HG03280 (cell line): ENCODE data around the gene SLIT1.

Experiments
- ATAC-seq: cut with Tn5 transposase; IDR thresholded peaks from one replicate; pipeline ENCODE4 v1.9.1; 2021; ENCODE audit warnings: mild to moderate bottlenecking, moderate library complexity; ENCODE audit not compliant: unreplicated experiment

Gene SLIT1

GRCh38 chr10:97067716-97068391, 117.9 kb downstream of the SLIT1 start:
- ATAC-seq = no peak

DNA sequence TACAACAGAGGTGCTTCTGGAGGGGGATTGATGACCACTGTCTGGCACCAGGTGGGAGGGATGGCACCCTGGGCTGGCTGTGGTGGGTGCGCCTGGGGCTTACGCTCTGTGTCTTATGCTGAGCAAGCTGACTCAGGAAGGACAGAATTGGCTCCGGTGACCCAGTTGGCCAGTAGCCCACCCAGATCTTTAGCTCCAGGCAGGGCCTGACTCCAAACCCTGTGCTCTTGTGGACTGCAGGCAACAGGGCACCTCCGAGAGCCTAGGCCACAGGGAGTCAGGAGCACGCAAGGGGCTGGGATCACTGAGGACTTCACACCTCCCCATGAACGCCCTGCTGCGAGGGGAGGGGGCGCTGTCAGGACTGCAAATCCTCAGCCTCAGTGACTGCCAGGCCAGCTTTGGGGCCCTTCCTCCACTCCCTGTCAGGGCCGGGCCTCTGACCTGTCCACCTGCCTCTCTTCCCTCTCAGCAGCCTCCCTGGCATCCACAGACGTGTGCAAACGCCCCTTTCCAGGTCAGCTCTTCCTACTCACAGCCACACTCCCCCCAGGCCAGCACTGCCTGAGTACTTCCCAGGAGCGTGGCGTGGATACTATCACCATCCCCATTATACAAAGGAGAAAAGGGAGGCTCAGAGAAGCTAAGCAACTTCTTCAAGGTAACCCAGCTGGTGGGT, 118.7 kb downstream of the SLIT1 start:
- no peak for ATAC-seq

GRCh38 chr10:97065686-97066660, 119.8 kb downstream of the SLIT1 start:
- no peak for ATAC-seq

DNA sequence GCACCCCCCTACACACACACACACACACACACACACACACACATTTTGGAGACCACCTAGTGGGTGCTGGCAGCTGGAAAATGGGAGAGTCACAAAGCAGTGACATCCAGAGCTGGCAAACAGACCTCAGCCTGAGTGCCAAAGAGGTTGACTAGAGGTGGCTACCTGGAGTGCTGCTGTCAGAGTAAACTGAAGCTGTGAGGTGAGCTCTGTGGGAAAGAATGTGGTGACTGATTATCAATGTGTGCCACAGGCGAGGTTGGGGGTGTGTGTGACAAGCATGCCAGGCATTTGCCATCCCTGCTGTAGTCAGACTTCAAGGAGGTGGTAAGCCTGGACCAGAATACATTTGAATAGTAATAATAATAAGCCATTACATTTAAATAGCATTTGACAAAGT, 120.6 kb downstream of the SLIT1 start:
- no peak for ATAC-seq

- no peak for ATAC-seq
Observed at GRCh38 chr10:97063983-97064837, 121.5 kb downstream of the SLIT1 start.

DNA sequence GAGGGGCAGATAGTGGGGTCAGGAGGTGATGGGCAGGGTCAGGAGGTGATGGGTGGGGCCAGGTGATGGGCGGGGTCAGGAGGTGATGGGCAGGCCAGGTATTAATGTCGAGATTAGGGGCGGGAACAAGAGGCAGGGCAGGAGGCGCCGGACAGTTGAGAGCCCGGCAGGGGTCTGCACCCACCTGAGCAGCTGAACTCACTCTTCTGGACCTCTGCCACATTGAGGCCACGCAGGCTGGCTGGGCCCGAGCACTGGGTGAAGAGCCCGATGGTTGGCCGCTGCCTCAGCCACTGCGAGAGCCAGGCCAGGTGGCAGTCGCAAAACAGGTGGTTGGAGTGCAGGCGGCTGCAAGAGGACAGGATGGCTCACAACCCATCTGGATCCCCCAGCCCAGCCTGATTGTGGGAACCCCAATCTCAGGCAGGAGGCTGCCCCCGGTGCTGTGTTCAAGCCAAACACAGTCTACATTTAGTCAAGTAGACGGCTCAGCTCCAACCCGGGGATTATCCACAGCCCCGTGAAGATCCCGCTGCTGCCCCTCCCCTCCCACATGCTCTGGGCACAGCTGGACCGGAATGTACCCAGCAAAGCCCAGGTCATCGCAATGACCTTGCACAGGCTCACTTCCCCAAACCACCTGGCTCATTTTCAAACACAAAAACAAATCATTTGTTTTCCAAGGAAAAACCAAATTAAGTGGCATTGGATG, 122.3 kb downstream of the SLIT1 start:
- ATAC-seq = no peak

DNA sequence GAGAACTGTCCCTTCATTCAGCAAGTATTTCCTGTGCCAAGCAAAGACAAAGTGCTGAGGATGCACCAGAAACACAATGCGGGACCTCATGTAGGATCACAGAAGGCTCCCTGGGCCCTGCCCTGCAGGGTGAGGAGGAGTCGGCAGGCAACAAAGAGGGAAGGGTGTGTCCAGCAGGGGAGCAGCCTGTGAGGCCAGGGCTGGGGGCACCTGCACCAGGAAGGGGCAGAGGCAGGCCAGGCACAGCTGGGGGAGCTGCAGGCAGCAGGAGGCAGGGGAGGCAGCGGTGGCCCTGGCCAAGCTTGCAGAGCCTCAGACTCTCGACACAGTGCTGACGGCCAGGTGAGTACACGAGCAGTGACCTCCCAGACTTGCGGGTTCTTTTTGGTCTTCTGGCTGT, 123.3 kb downstream of the SLIT1 start:
- no peak for ATAC-seq

DNA sequence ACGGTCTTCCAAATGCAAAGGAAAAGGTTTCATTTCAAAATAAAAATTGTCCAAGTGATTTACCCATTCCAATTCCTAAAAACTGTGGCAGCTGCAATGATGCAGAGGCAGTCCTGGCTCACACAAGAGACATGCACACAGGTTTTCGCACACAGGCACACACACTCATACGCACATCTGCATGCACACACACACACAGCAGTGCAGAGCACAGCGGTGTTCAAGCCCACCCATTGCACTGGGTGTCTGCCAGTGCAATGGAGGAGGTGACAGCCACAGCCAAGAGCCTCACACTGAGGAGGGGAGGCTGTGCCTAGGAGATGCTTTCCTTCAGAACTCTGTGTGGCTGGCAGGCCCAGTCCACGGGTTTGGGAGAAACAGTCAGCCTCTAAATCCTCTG, 123.7 kb downstream of the SLIT1 start:
- ATAC-seq = no peak

DNA sequence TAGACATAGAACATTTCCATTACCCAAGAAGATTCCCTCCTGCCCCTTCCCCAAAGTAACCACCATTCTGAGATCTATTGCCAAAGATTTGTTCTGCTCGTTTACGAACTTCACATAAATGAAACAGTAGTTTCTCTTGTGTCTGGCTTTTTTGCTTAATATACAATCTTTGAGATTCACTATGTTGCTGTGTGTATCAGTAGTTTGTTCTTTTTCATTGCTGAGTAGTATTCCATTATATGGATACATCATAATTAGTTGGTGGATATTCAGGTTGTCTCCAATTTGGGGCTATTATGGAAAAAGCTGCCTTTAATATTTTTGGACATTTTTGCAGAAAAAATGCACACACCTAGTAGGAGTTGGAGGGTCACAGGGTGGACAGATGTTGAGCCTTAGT, 124.3 kb downstream of the SLIT1 start:
- ATAC-seq = no peak

DNA sequence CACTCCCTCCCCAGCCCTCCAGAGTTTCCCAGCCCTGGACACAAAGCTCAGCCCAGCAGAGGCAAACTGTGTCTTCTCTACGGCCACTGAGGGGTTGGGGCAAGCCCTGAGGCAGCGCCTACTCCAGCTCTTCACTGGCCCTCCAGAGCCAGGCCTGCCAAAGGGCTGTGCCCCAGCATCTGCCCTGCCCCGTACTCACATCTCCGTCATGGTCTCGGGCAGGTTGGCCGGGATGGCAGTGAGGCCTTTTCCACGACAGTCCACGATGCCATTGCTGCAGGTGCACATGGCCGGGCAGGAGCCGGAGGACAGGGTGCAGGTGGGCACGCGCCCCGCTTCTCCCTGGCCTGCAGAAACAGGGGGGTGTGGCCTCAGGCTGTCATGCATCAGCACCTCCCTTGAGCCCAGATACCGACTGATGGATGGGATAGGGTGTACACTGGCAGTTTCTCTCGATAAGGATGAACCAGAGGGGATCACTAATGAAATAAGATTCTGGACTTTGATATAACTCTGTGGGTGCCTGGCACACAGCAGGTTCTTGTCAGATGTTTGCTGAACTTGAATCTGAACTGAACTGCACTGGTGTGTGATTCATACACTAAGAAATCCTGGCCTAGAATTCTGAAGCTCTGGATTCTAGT, 125.2 kb downstream of the SLIT1 start:
- ATAC-seq = no peak

DNA sequence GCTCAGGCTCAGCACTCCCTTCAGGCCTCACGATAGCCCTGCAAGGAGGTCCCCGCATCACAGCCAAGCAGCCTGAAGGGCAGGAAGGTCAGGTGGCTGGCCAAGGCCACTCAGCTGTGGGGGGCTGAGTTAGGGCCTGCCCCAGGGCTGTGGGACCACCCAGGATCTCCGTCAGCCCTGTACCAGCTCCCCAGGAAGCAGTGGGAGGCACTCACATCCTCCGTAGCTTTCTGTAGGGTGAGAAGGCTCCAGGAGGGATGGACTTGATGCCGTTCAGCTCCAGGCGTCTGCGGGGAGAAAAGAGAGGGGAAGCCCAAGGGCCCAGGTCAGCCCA, 125.9 kb downstream of the SLIT1 start:
- no peak for ATAC-seq

DNA sequence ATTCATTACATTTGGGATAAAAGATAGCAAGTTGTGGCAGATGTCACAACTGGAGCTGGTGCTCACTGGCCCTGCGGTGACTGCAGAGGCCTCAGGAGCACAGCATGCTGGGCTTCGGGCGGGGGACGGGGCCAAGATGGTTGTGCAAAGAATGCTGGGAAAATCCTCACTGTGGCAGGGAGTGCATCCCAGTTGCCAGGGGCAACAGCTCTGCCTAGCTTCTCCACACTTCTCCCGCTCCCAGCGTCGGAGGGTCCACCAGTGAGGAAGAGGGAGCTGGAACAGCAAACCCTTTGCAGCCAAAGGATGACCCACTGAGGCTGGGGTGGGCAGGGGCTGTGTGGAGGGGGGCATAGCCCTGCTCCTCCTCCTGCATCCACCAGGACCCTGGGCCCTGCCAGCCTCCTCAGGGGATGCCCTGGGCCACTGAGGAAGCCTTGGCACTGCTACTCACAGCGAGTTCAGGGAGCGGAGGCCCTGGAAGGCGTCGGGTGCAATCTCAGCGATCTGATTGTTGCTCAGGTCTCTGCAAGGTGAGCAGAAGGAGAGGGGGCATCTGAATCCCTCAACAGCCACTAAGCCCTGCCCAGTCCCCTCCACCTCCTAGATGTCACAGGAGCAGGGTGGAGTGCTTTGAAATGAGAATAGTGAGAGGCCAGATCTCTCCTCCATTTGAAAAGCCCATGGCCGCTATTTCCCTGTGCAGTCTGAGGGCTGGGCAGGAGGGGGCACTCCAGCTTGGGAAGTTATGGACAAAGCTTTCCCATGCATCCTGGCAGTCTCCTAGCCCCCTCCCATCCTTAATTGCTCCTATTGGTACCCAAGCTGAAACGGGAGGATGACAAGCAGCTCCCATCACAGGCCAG, 126.5 kb downstream of the SLIT1 start:
- ATAC-seq = no peak

GRCh38 chr10:97058521-97058920, 127.2 kb downstream of the SLIT1 start:
- ATAC-seq = no peak

DNA sequence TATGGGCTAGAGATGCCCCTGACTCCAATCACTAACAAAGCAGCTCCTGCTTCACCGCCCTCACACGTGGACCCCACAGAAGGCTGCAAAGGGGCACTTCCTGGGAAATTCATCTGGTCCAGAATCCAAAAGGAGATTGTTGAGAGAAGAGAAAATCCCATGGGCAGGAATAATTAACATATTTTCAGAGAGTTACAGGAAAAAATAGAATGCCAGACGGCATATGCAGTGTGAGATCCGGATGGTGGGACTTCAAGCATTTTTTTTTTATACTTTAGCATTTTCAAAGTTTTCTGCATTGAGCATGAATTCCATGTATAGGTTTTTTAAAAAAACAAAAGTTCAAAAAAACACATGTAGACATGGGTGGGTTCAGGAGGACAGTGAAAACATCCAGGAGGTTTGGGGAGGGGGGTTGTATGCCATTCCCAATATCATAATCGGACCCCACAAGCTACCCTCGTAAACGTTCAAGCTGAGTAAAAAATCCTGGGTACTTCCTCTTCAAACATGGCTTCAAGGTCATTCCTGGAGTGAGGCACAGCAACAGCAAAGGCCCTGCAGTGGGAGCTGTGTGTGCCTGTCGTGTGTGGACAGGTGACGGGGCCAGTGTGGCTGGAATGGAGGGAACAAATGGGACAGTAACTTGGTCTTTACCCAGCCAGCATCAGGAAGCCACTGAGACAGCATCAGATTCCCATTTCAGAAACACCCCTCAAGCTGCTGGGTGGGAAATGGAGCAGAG, 128.1 kb downstream of the SLIT1 start:
- ATAC-seq = no peak

DNA sequence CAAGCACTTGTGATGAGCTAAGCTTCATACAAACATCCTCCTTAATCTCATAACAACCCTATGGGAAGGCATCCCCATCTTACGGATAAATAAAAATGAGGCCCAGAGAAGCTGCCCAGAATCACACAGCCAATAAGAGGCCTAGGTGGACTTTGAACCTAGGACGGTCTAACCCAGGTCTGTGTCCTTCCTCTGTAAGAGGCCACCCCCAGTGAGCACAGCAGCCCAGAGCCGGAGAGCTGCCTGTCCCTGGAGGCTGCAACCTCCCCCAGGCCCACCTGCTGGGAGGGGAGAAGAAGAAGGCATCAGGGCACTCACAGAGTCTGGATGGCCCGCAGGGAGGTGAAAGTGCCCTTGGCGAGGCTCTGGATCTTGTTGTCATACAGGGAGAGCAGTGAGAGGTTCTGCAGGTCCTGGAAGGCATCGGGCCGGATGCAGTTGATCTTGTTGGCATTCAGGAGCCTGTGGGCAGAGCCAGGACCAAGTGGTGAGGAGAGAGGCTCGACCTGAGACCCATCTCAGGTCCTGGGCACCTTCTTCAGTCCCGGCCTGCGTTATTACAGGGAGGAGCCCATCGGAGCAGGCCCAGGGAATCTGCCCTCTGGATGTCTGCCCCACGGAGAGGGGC, 129.6 kb downstream of the SLIT1 start:
- no peak for ATAC-seq

- ATAC-seq = no peak
Observed at GRCh38 chr10:97053276-97053675, 132.5 kb downstream of the SLIT1 start.

GRCh38 chr10:97050956-97051496, 134.7 kb downstream of the SLIT1 start:
- ATAC-seq = no peak
